ENCODE data around the gene GDPD1. TPM values are rescaled to one million over a fixed set of nuclear protein-coding genes. Genes with fewer than 3 reads are reported as not detected.

GDPD1 gene
- total RNA-seq, 1 donor from 2014 or later: 2.5 TPM

DNA sequence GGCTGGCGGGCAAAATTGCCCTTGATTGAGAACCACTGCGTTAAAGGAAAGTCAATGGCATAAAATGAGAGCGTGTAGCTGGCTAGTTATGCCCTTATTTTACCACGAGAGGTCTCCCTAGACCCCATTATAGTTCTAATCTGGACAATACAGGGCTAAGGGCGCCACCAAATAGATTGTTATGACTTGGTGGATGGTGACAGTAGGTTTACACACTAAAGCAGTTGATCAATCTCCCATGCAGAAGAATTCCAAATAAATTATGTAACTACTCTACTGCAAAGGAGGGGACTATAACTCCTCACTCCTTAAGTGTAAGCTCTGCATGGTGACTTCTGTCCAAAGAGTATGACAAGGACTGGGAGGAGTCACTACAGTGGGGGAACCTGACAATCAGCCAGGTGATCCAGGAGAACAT lies 90.7 kb downstream of the GDPD1 start:
- intact Hi-C loops (cut with micrococcal nuclease): loop anchor here (1.0 to 10.0 kb wide), 11 partner anchors 18 to 767 kb away; partner anchors contain the start of genes CLTC, DHX40, GDPD1 and HEATR6

DNA sequence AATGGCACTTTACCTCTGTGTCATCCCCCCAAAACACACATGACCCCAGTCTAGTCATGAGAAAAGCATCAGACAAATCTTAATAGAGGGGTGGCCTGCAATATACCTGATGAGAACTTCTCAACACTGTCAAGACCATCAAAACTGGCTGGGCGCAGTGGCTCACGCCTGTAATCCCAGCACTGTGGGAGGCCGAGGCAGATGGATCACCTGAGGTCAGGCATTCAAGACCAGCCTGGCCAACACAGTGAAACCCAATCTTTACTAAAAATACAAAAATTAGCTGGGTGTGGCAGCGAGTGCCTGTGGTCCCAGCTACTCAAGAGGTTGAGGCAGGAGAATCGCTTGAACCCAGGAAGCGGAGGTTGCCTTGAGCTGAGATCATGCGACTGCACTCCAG lies 91.2 kb downstream of the GDPD1 start:
- intact Hi-C loops (cut with micrococcal nuclease): loop anchor here (1.0 to 10.0 kb wide), 11 partner anchors 18 to 767 kb away; partner anchors contain the start of genes CLTC, DHX40, GDPD1 and HEATR6

DNA sequence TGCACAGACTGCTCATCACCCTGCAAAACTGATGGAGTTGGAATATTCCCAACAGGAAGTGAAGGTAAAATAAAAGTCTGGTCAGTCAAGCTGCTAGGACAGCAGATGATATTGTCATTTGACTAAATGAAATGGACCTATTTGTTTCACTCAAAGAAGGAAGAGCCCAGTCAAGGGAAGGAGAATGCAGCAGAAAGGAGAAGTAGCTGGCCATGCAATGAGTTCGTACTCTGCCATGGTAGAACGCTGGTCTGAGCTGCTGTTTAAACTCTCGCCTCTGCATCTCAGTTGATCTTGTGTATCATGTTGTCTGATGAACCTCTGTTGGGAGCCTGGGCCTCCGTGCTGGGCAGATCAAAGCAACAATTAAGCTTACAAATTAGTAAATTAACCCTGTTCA lies 95.6 kb downstream of the GDPD1 start:
- intact Hi-C loops (cut with micrococcal nuclease): loop anchor here (10.0 kb wide), 1 partner anchor 429 kb away; no protein-coding TSS in a partner anchor

Other genes starting within 250 kb of the GDPD1 start
- gene TRIM37, start 113.6 kb upstream of the GDPD1 start, total RNA-seq: 24.9 and 26.3 TPM in 2 replicates
- gene SKA2, start 65.3 kb upstream of the GDPD1 start, total RNA-seq: 77.0 and 82.3 TPM in 2 replicates
- gene PRR11, start 64.8 kb upstream of the GDPD1 start, total RNA-seq: 40.6 and 48.8 TPM in 2 replicates
- 21.3 and 21.7 TPM in 2 replicates for gene SMG8, start 10.5 kb upstream of the GDPD1 start, total RNA-seq
- 7.9 and 10.4 TPM in 2 replicates for gene YPEL2, start 111.1 kb downstream of the GDPD1 start, total RNA-seq